Left lung (tissue), 10 donors: ENCODE results near the gene MUC12. TPM values are rescaled to one million over a fixed set of nuclear protein-coding genes. Genes with fewer than 3 reads are reported as not detected.

Experiments used
- ATAC-seq: fragments of 200-7000 bp; cut with Tn5 transposase; one replicate; pipeline ENCODE4 v1.9.1; 2020; ENCODE audit warnings: moderate library complexity
- DNase-seq, 4 donors: peaks; one replicate each; pipeline ENCODE4 v3.0.0-alpha.2; 2013 to 2020
- H3K27ac ChIP-seq, 2 donors: fragments of 200-600 bp; sonication (generic) in 1 of 2; one replicate each; pipeline versions ENCODE4 v1.5.0 to v1.8.0; 2020 to 2021
- H3K27me3 ChIP-seq, 2 donors: fragments of 200-600 bp; sonication (generic) in 1 of 2; one replicate each; pipeline versions ENCODE4 v1.5.0 to v1.8.0; 2020 to 2021
- H3K36me3 ChIP-seq, 2 donors: fragments of 200-600 bp; sonication (generic) in 1 of 2; one replicate each; pipeline versions ENCODE4 v1.5.0 to v1.8.0; 2020 to 2021
- H3K4me1 ChIP-seq, 2 donors: fragments of 200-600 bp; one replicate each; pipeline ENCODE4 v1.8.0; 2021
- H3K4me3 ChIP-seq, 2 donors: fragments of 200-600 bp; sonication (generic) in 1 of 2; one replicate each; pipeline versions ENCODE4 v1.5.0 to v1.8.0; 2020 to 2021; ENCODE audit warnings: mild to moderate bottlenecking in 1 of 2
- H3K9me3 ChIP-seq, 2 donors: fragments of 200-600 bp; sonication (generic) in 1 of 2; one replicate each; pipeline versions ENCODE4 v1.5.0 to v1.8.0; 2020 to 2021
- intact Hi-C, 2 donors: fragments of 100-400 bp; cut with DNase I; formaldehyde crosslinking; loops; one replicate each; pipeline versions ENCODE4 v1.11.2 to v1.14.2; 2022
- polyA plus RNA-seq, 6 donors: library from polyadenylated mRNA; unstranded; fragments of 120-200 nt; gene quantifications; one replicate each; pipeline ENCODE4 v1.2.1, GENCODE V29; 2013; ENCODE audit not compliant: insufficient read length in 6 of 6
- total RNA-seq, 2 donors: library from RNA; stranded (reverse); fragmentation: NEBNext Ultra II Directional; extraction: Animal tissue kit (Norgen Biotek cat#: 25700); gene quantifications; one replicate each; pipeline ENCODE4 v1.2.1, GENCODE V29; 2021
- TF ChIP-seq, protein P1 (sequence below), 2 donors: fragments of 200-600 bp; sonication (generic) in 1 of 2; IDR thresholded peaks; one replicate each; pipeline versions ENCODE4 v1.5.0 to v1.8.0; 2021; ENCODE audit warnings: antibody characterized with exemption in 2 of 2
- donor health status: DM: no; HTN: yes; CAD: no.
- donor health status: DM: no; HTN: no; CAD: no.

MUC12 gene
- total and polyA plus RNA-seq, 8 donors, result 0.44 to 2.0 (median 1.2) TPM

DNA sequence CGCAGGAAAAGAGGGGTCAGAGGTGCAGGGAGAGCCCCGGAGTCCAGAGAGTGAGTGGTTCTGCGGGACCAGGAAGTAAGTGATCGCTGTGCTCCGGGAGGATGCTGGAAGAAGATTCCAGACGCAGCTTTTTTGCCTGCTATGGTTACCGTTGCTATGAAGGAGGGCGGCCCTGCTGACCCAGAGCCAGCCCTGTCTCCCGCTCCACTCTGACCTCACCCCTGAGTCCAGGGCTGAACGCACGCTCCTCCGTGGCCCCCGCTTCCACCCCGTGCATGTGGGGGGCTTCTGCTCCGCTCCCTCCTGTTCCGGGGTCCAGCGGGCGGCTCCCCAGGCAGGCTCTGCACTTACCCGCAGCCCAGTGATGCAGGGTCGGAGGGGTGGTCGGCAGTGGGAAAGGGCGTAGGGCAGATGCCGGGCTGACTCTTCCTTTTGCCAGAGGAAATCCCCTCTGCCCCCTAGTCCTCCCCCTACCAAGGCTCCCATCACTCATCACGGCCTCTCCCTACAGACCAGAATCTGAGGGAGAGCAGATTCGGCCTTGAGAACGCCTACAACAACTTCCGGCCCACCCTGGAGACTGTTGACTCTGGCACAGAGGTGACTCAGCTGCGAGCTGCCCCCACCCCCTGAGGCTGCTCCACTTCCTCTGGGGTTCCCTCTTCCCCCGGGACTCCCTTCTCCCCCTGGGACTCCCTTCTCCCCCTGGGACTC, 47.9 kb downstream of the MUC12 start:
- ATAC-seq (peak; percentile 90), DNase-seq (peak; percentile 57 to 80 (median 73))
- TF ChIP-seq, protein P1, sequence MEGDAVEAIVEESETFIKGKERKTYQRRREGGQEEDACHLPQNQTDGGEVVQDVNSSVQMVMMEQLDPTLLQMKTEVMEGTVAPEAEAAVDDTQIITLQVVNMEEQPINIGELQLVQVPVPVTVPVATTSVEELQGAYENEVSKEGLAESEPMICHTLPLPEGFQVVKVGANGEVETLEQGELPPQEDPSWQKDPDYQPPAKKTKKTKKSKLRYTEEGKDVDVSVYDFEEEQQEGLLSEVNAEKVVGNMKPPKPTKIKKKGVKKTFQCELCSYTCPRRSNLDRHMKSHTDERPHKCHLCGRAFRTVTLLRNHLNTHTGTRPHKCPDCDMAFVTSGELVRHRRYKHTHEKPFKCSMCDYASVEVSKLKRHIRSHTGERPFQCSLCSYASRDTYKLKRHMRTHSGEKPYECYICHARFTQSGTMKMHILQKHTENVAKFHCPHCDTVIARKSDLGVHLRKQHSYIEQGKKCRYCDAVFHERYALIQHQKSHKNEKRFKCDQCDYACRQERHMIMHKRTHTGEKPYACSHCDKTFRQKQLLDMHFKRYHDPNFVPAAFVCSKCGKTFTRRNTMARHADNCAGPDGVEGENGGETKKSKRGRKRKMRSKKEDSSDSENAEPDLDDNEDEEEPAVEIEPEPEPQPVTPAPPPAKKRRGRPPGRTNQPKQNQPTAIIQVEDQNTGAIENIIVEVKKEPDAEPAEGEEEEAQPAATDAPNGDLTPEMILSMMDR (IDR thresholded peaks at IDR 0.05), result no peak
- Histone ChIP-seq H3K4me1 (peaks cover 0 to 15% of the 10 kb centered on the region in 2 donors), H3K27me3 (peaks cover 0 to 59% of the 10 kb centered on the region in 2 donors), H3K4me3 (peak overlapping the region; percentile 24 to 30), H3K27ac (peak overlapping the region in 1 of 2 donors; percentile 75), H3K36me3 (no peaks in the 10 kb centered on the region), H3K9me3 (no peaks in the 10 kb centered on the region)
- intact Hi-C loops, result no loop called here

DNA sequence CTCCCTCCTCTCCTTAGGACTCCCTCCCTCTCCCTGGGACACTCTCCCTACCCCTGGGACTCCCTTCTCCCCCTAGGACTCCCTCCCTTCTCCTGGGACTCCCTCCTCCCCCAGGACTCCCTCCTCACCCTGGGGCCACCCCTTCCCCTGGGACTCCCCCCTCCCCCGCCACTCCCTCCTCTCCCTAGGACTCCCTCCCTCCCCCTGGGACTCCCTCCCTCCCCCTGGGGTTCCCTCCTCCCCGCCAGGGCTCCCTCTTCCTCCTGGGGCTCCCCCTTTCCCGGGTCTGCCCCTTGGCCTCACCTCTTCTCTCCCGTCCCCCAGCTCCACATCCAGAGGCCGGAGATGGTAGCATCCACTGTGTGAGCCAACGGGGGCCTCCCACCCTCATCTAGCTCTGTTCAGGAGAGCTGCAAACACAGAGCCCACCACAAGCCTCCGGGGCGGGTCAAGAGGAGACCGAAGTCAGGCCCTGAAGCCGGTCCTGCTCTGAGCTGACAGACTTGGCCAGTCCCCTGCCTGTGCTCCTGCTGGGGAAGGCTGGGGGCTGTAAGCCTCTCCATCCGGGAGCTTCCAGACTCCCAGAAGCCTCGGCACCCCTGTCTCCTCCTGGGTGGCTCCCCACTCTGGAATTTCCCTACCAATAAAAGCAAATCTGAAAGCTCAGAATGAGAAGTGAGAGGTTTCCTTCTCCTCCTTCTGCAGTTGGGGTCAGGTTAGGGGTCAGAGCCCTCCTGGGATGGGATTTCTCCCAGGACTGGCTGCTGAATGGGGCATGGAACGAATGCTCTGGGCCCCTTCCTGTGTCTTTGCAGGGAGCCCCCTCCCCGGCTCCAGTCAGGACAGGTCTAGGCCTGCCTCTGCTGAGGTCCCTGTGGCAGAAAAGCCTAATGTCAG, 49.2 kb downstream of the MUC12 start:
- ATAC-seq, result no peak

DNA sequence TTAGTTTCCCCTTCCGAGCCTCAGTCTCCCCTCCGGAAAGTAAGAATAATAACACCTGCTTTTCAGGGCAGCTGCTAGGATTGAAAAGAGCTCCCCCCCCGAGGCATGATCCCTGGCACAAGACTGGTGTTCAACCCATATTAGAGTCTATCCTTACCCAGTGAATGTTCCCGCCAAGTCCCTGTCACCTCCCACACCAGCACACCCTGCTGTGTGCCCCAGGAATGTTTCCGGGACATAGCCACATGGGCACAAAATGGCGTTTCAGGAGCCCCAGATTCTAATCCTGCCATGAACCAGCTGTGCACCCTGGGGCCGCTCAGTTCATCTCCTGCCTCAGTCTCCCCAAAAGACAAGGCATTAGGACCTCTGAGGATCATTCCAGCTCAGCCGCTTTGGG, 51.1 kb downstream of the MUC12 start:
- TF ChIP-seq, protein P1 (IDR thresholded peaks at IDR 0.05), result no peak
- H3K9me3 ChIP-seq, result no peaks in the 10 kb centered on the region
- H3K4me3 ChIP-seq, result no peak overlapping the region
- H3K4me1 ChIP-seq, result peaks cover 0 to 15% of the 10 kb centered on the region in 2 donors
- H3K27ac ChIP-seq, result no peak overlapping the region
- peak in 1 of 4 donors; percentile 21 for DNase-seq
- intact Hi-C loops, result no loop called here
- no peaks in the 10 kb centered on the region for H3K36me3 ChIP-seq
- peaks cover 0 to 56% of the 10 kb centered on the region in 2 donors for H3K27me3 ChIP-seq
- no peak for ATAC-seq

More for the DNA sequence above, 49.2 kb downstream of the MUC12 start:
- peaks cover 0 to 15% of the 10 kb centered on the region in 2 donors for H3K4me1 ChIP-seq
- intact Hi-C loops, result no loop called here
- no peaks in the 10 kb centered on the region for H3K9me3 ChIP-seq
- no peaks in the 10 kb centered on the region for H3K36me3 ChIP-seq
- TF ChIP-seq, protein P1 (IDR thresholded peaks at IDR 0.05), result no peak
- H3K27me3 ChIP-seq, result peaks cover 0 to 60% of the 10 kb centered on the region in 2 donors
- no peak overlapping the region for H3K4me3 ChIP-seq
- peak in 1 of 4 donors; percentile 65 for DNase-seq
- H3K27ac ChIP-seq, result no peak overlapping the region

DNA sequence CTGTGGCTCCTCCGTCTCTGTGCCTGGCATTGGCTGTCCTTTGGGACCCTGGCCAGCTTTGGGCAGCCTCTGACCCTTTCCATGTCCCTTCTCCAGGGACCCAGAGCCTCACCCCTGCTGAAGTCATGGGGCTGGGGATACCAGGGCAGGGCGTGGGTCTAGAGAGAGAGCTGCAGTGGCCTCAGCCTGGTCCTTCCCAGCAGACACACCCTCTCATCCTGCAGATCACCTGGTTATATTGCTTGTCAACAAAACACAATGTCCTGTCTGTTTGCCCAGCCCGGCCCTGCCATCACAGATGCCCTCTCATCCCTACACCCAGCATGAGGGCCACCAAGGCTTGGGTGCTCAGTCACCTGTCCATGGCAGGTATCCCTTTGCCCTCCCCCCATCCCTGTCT, 52.3 kb downstream of the MUC12 start:
- H3K27me3 ChIP-seq, result peaks cover 0 to 44% of the 10 kb centered on the region in 2 donors
- intact Hi-C loops, result no loop called here
- ATAC-seq (no peak), DNase-seq (peak in 1 of 4 donors; percentile 18)
- no peak overlapping the region for H3K27ac ChIP-seq
- H3K4me1 ChIP-seq, result peaks cover 0 to 8% of the 10 kb centered on the region in 2 donors
- no peaks in the 10 kb centered on the region for H3K9me3 ChIP-seq
- H3K36me3 ChIP-seq, result no peaks in the 10 kb centered on the region
- H3K4me3 ChIP-seq, result no peak overlapping the region
- TF ChIP-seq, protein P1 (IDR thresholded peaks at IDR 0.05), result no peak

DNA sequence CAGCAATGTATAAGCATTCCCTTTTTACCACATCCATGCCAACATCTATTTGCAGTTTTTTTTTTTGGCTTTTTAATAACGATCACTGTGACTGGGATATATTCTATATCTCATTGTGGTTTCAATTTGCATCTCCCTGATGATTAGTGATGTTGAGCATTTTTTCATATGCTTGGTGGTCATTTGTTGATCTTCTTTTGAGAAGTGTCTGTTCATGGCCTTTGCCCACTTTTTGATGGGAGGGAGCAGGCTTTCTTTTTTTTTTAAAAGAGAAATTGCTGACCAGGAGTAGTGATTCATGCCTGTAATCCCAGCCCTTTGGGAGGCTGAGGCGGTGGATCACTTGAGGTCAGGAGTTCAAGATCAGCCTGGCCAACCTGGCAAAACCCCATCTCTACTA, 54.5 kb downstream of the MUC12 start:
- TF ChIP-seq, protein P1 (IDR thresholded peaks at IDR 0.05), result no peak
- ATAC-seq, result no peak
- Histone ChIP-seq H3K4me1 (no peaks in the 10 kb centered on the region), H3K9me3 (no peaks in the 10 kb centered on the region), H3K4me3 (no peak overlapping the region), H3K27me3 (peaks cover 0 to 28% of the 10 kb centered on the region in 2 donors), H3K36me3 (no peaks in the 10 kb centered on the region), H3K27ac (no peak overlapping the region)
- no peak for DNase-seq
- intact Hi-C loops, result no loop called here
